MCF 10A (cell line): ENCODE results near the gene LRRC41. TPM values are rescaled to one million over a fixed set of nuclear protein-coding genes. Genes with fewer than 3 reads are reported as not detected.

Experiments used
- BruUV-seq: library from RNA; stranded (reverse); fragments of 400-500 nt; replicated peaks from 2 replicates; lab custom pipeline; 2021; lab: Mats Ljungman, UMichigan
- CTCF ChIA-PET: fragments of 300-600 bp; sonication (Branson Sonifier 250); formaldehyde crosslinking; extraction: SDS; loops from one replicate; lab custom pipeline; 2021; ENCODE audit warnings: antibody characterized with exemption, inconsistent platforms; lab: Yijun Ruan, JAX
- POLR2A ChIA-PET: fragments of 300-600, 350-650 bp; sonication (Branson Sonifier 250); formaldehyde crosslinking; extraction: SDS; loops from one replicate; lab custom pipeline; 2020; ENCODE audit warnings: antibody characterized with exemption, inconsistent platforms; lab: Yijun Ruan, JAX
- DNase-seq: peaks from one replicate; pipeline ENCODE4 v3.0.0-alpha.2; 2018; ENCODE audit not compliant: unreplicated experiment
- H3K27ac Mint-ChIP-seq: one replicate; pipeline ENCODE4 v1.8.0; 2022; ENCODE audit warnings: mild to moderate bottlenecking, low read depth, mixed read lengths; ENCODE audit not compliant: unreplicated experiment
- H3K27me3 Mint-ChIP-seq: one replicate; pipeline ENCODE4 v1.8.0; 2022; ENCODE audit warnings: mixed read lengths; ENCODE audit not compliant: insufficient read depth, unreplicated experiment
- H3K36me3 Mint-ChIP-seq: one replicate; pipeline ENCODE4 v1.8.0; 2022; ENCODE audit warnings: mild to moderate bottlenecking, moderate library complexity, mixed read lengths; ENCODE audit not compliant: insufficient read depth, unreplicated experiment
- H3K4me1 Mint-ChIP-seq: one replicate; pipeline ENCODE4 v1.8.0; 2022; ENCODE audit warnings: mixed read lengths; ENCODE audit not compliant: insufficient read depth, unreplicated experiment
- H3K4me3 Mint-ChIP-seq: one replicate; pipeline ENCODE4 v1.8.0; 2022; ENCODE audit warnings: mild to moderate bottlenecking, moderate library complexity, mixed read lengths; ENCODE audit not compliant: unreplicated experiment
- H3K9me3 Mint-ChIP-seq: one replicate; pipeline ENCODE4 v1.8.0; 2022; ENCODE audit warnings: mixed read lengths; ENCODE audit not compliant: unreplicated experiment
- CTCF ChIP-seq: fragments of 200-600 bp; IDR thresholded peaks from one replicate; pipeline ENCODE4 v1.8.0; 2022; ENCODE audit warnings: antibody characterized with exemption, mild to moderate bottlenecking; ENCODE audit not compliant: unreplicated experiment
- intact Hi-C: fragments of 100-400 bp; cut with micrococcal nuclease; formaldehyde crosslinking; loops from 2 replicates; pipeline ENCODE4 v1.14.1; 2022
- total RNA-seq: library from RNA; stranded (reverse); gene quantifications from 2 replicates; pipeline ENCODE4 v1.2.3, GENCODE V29; 2022

Gene LRRC41
- total RNA-seq, 1 experiment from 2014 or later: 92.6 TPM

- BruUV-seq: no TSS peak
- no peak overlapping the region for H3K4me3 Mint-ChIP-seq
- ChIA-PET POLR2A (interaction anchor here (0.6 to 1.8 kb wide), 4 partner anchors 13 to 713 kb away, joined by 3 to 6 read pairs (median 4); partner anchors contain the start of genes LRRC41, NSUN4 and UQCRH), CTCF (no interaction called here)
- intact Hi-C loops: no loop called here
- no peak for DNase-seq
- no peaks in the 10 kb centered on the region for H3K27me3 Mint-ChIP-seq
- H3K9me3 Mint-ChIP-seq: no peaks in the 10 kb centered on the region
- H3K27ac Mint-ChIP-seq: no peak overlapping the region
- H3K36me3 Mint-ChIP-seq: peaks cover 68% of the 10 kb centered on the region
- no peak for TF ChIP-seq CTCF
- peaks cover 5% of the 10 kb centered on the region for H3K4me1 Mint-ChIP-seq
These were observed 12.4 kb upstream of the LRRC41 start for GRCh38 chr1:46315669-46316403.

GRCh38 chr1:46310321-46310720 lies 6.9 kb upstream of the LRRC41 start:
- H3K27me3 Mint-ChIP-seq: no peaks in the 10 kb centered on the region
- intact Hi-C loops: no loop called here
- peaks cover 90% of the 10 kb centered on the region for H3K36me3 Mint-ChIP-seq
- ChIA-PET CTCF (interaction anchor here (0.7 kb wide), 1 partner anchor 37 kb away, joined by 3 read pairs; no protein-coding TSS in a partner anchor), POLR2A (interaction anchor here (0.6 to 0.9 kb wide), 3 partner anchors 9 to 459 kb away, joined by 3 to 4 read pairs (median 3); no protein-coding TSS in a partner anchor)
- DNase-seq: no peak
- no TSS peak for BruUV-seq
- H3K9me3 Mint-ChIP-seq: no peaks in the 10 kb centered on the region
- no peak overlapping the region for H3K4me3 Mint-ChIP-seq
- H3K27ac Mint-ChIP-seq: no peak overlapping the region
- peaks cover 24% of the 10 kb centered on the region for H3K4me1 Mint-ChIP-seq
- TF ChIP-seq CTCF: no peak

- no peak for TF ChIP-seq CTCF
- no TSS peak for BruUV-seq
- H3K4me1 Mint-ChIP-seq: peaks cover 21% of the 10 kb centered on the region
- no peaks in the 10 kb centered on the region for H3K27me3 Mint-ChIP-seq
- no peaks in the 10 kb centered on the region for H3K9me3 Mint-ChIP-seq
- no peak overlapping the region for H3K27ac Mint-ChIP-seq
- H3K36me3 Mint-ChIP-seq: peaks cover 82% of the 10 kb centered on the region
- POLR2A ChIA-PET: interaction anchor here (0.6 to 0.9 kb wide), 3 partner anchors 8 to 458 kb away, joined by 3 to 4 read pairs (median 3); no protein-coding TSS in a partner anchor
- CTCF ChIA-PET: interaction anchor here (0.7 to 2.7 kb wide), 3 partner anchors 33 to 38 kb away, joined by 3 to 13 read pairs (median 5); no protein-coding TSS in a partner anchor
- no peak overlapping the region for H3K4me3 Mint-ChIP-seq
- DNase-seq: no peak
- intact Hi-C loops: no loop called here
These were observed 6.2 kb upstream of the LRRC41 start for GRCh38 chr1:46309401-46310159.

- ChIA-PET CTCF (no interaction called here), POLR2A (interaction anchor here (2.1 kb wide), 1 partner anchor 27 kb away, joined by 6 read pairs; no protein-coding TSS in a partner anchor)
- Mint-ChIP-seq H3K4me3 (peak overlapping the region; percentile 99), H3K9me3 (no peaks in the 10 kb centered on the region), H3K27me3 (no peaks in the 10 kb centered on the region), H3K36me3 (peaks cover 54% of the 10 kb centered on the region), H3K27ac (no peak overlapping the region), H3K4me1 (peaks cover 28% of the 10 kb centered on the region)
- DNase-seq: no peak
- no TSS peak for BruUV-seq
- TF ChIP-seq CTCF: no peak
- intact Hi-C loops: no loop called here
These were observed 2.7 kb upstream of the LRRC41 start for GRCh38 chr1:46306159-46306530.
